Measurements from ENCODE around the gene ACOT7. TPM values are rescaled to one million over a fixed set of nuclear protein-coding genes. Genes with fewer than 3 reads are reported as not detected.
A peak's percentile ranks its signal among the peaks of the same experiment; 100 is the strongest.

Gene ACOT7
- total RNA-seq, 1 experiment from 2014 or later, result 165 TPM

DNA sequence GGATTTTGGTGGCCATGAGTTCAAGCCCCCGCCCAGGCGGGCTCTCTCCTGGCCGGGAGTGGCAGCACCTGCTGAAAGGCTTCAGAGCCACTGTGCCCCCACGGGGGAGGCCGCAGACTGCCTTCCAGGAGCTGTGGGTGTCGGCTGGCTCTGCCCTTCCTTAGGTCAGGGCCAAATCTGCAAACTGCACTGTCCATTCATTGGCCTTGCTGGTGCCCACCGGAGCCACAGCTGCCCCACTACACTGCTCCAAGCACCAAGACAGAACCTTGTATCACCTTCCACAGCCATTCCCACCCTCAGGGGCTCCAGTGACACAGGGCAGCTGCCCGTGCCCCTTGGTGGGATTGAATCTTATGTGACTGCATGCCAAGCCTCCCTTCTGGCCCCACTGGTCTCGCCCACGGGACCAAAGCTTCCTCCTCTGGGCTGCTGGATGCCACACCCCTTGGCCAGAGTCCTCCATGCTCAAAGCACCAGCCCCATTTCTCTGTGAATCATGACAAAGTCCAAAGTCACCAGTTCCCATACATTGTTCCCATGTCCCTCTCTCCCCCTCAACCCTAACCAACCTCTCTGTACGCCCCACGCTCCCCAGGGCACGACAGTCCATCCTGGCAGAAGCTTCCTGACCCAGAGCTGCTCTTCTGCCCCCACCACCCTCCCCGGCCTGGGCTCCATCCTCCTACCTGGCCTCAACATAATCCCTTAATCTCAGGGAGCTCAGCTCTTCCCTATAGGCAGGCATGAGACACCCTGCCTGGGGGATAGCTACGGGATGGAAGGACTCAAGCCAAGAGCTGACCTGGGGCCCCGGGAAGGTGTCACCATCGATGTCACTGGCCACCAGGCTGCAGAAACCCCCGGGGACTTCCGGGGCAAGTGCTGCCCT lies 111.8 kb downstream of the ACOT7 start:
- H4K20me1 ChIP-seq (ENCODE audit: low read length), result no peaks in the 10 kb centered on the region
- TSS peak; percentile 27 for BruUV-seq (replicated peaks)
- H3K9me3 ChIP-seq (ENCODE audit: low read length), result no peaks in the 10 kb centered on the region
- H3K9ac ChIP-seq (ENCODE audit: low read length), result no peak overlapping the region
- intact Hi-C loops (cut with micrococcal nuclease), result no loop called here
- H3K27ac ChIP-seq (ENCODE audit: low read length), result peak overlapping the region; percentile 18
- H3F3A ChIP-seq (ENCODE audit: low read length, unreplicated experiment), result no peaks in the 10 kb centered on the region
- H3K36me3 ChIP-seq (ENCODE audit: low read depth, low read length), result peaks cover 4% of the 10 kb centered on the region; the same call in 1 of the 2 replicates
- ChIA-PET POLR2A (ENCODE audit: unreplicated experiment) (no interaction called here), CTCF (no interaction called here)
- H3K4me3 ChIP-seq (ENCODE audit: low read length), result no peak overlapping the region
- no peaks in the 10 kb centered on the region for H3K27me3 ChIP-seq (ENCODE audit: low read length)
- no peak for TF ChIP-seq EZH2phosphoT487 (IDR thresholded peaks at IDR 0.05; ENCODE audit: borderline replicate concordance, low read length)
- H3K79me2 ChIP-seq (ENCODE audit: low read length), result no peaks in the 10 kb centered on the region
- no peak overlapping the region for H2AFZ ChIP-seq (ENCODE audit: low read length)
- ATAC-seq (peak; percentile 36), DNase-seq (no peak)
- H3K4me1 ChIP-seq (ENCODE audit: insufficient read depth, low read length), result peaks cover 11% of the 10 kb centered on the region
- H3K4me2 ChIP-seq (ENCODE audit: low read length), result no peak overlapping the region
- H3K9me2 ChIP-seq (replicated peaks; ENCODE audit: low read length), result no peaks in the 10 kb centered on the region

GRCh38 chr1:6280761-6281451 lies 112.7 kb downstream of the ACOT7 start:
- H3K79me2 ChIP-seq (ENCODE audit: low read length), result no peaks in the 10 kb centered on the region
- H4K20me1 ChIP-seq (ENCODE audit: low read length), result no peaks in the 10 kb centered on the region
- DNase-seq, result no peak
- H3K4me3 ChIP-seq (ENCODE audit: low read length), result no peak overlapping the region
- ChIA-PET POLR2A (ENCODE audit: unreplicated experiment) (no interaction called here), CTCF (no interaction called here)
- no peaks in the 10 kb centered on the region for H3F3A ChIP-seq (ENCODE audit: low read length, unreplicated experiment)
- intact Hi-C loops (cut with micrococcal nuclease), result no loop called here
- no TSS peak for BruUV-seq (replicated peaks)
- no peak overlapping the region for H2AFZ ChIP-seq (ENCODE audit: low read length)
- H3K9ac ChIP-seq (ENCODE audit: low read length), result no peak overlapping the region
- ATAC-seq, result peak; percentile 72
- peaks cover 11% of the 10 kb centered on the region for H3K4me1 ChIP-seq (ENCODE audit: insufficient read depth, low read length)
- no peak overlapping the region for H3K4me2 ChIP-seq (ENCODE audit: low read length)
- peak overlapping the region; percentile 18; the same call in 1 of the 2 replicates for H3K27ac ChIP-seq (ENCODE audit: low read length)
- TF ChIP-seq EZH2phosphoT487 (IDR thresholded peaks at IDR 0.05; ENCODE audit: borderline replicate concordance, low read length) (no peak), EZH2 (IDR thresholded peaks at IDR 0.05; ENCODE audit: low read length, unreplicated experiment) (no peak), CTCF (conservative IDR thresholded peaks at IDR 0.05; ENCODE audit: low read depth, low read length) (peak; percentile 64)
- no peaks in the 10 kb centered on the region for H3K9me3 ChIP-seq (ENCODE audit: low read length)
- H3K36me3 ChIP-seq (ENCODE audit: low read depth, low read length), result peaks cover 4% of the 10 kb centered on the region; the same call in 1 of the 2 replicates
- H3K9me2 ChIP-seq (replicated peaks; ENCODE audit: low read length), result no peaks in the 10 kb centered on the region
- H3K27me3 ChIP-seq (ENCODE audit: low read length), result no peaks in the 10 kb centered on the region

GRCh38 chr1:6279613-6280383 lies 113.8 kb downstream of the ACOT7 start:
- Histone ChIP-seq H4K20me1 (ENCODE audit: low read length) (no peaks in the 10 kb centered on the region), H3K9me3 (ENCODE audit: low read length) (no peaks in the 10 kb centered on the region), H3F3A (ENCODE audit: low read length, unreplicated experiment) (no peaks in the 10 kb centered on the region), H3K4me3 (ENCODE audit: low read length) (no peak overlapping the region), H3K27ac (ENCODE audit: low read length) (no peak overlapping the region), H3K4me2 (ENCODE audit: low read length) (no peak overlapping the region), H3K9me2 (replicated peaks; ENCODE audit: low read length) (no peaks in the 10 kb centered on the region), H3K27me3 (ENCODE audit: low read length) (no peaks in the 10 kb centered on the region), H3K4me1 (ENCODE audit: insufficient read depth, low read length) (peaks cover 11% of the 10 kb centered on the region), H3K36me3 (ENCODE audit: low read depth, low read length) (peaks cover 4% of the 10 kb centered on the region; the same call in 1 of the 2 replicates), H2AFZ (ENCODE audit: low read length) (no peak overlapping the region), H3K79me2 (ENCODE audit: low read length) (no peaks in the 10 kb centered on the region), H3K9ac (ENCODE audit: low read length) (no peak overlapping the region)
- ChIA-PET CTCF (no interaction called here), POLR2A (ENCODE audit: unreplicated experiment) (no interaction called here)
- no TSS peak for BruUV-seq (replicated peaks)
- no peak for ATAC-seq
- no peak for DNase-seq
- intact Hi-C loops (cut with micrococcal nuclease), result no loop called here
- no peak for TF ChIP-seq EZH2 (IDR thresholded peaks at IDR 0.05; ENCODE audit: low read length, unreplicated experiment)
- no peak for TF ChIP-seq CTCF (conservative IDR thresholded peaks at IDR 0.05; ENCODE audit: low read depth, low read length)
- TF ChIP-seq EZH2phosphoT487 (IDR thresholded peaks at IDR 0.05; ENCODE audit: borderline replicate concordance, low read length), result no peak

Measured in PC-3 (cell line).